ENCODE measurements around the gene TTC33. TPM values are rescaled to one million over a fixed set of nuclear protein-coding genes. Genes with fewer than 3 reads are reported as not detected.

The TTC33 gene
- total RNA-seq, 4 donors from 2014 or later: 11.7 to 22.0 (median 17.7) TPM

DNA sequence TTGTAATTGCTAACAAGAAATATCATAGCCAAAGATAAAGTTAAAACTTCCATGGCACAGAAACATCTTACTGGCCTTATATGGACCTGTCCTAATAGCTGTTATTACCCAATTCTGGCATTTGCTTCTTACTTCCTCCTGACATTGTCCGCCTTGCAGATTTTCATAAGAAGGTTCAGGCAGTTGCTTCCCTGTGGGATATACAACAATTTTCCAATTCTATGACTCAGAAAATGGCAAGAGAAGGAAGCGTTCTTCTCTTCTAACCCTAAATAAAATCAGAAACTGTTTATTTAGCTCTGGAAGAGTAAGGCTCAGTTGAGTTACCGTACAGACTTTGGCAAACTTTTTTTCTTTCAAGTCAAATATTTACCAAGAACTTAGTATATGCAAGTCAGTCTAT is 40.7 kb upstream of the TTC33 start:
- no peak for TF ChIP-seq CTCF (IDR thresholded peaks at IDR 0.05; ENCODE audit: low read depth)

DNA sequence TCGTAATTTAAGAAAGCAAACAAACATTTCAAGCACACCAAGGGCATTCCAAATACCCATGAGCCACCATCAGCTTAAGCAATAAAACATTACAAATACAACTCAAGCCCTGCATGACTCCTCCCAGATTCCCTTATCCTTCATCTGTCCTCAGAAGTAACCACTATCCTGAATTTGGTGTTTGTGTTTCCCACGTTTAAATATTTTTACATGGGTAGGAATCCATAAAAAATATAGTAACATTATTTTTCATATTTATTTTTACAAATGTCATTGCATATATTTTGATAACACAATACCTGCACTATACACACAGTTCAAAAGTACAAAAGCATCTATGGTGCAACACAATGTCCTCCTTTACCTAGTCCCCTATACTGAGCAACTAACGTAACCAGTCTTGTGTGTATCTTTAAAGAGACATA is 36.0 kb upstream of the TTC33 start:
- no peak for TF ChIP-seq CTCF (IDR thresholded peaks at IDR 0.05; ENCODE audit: low read depth)

DNA sequence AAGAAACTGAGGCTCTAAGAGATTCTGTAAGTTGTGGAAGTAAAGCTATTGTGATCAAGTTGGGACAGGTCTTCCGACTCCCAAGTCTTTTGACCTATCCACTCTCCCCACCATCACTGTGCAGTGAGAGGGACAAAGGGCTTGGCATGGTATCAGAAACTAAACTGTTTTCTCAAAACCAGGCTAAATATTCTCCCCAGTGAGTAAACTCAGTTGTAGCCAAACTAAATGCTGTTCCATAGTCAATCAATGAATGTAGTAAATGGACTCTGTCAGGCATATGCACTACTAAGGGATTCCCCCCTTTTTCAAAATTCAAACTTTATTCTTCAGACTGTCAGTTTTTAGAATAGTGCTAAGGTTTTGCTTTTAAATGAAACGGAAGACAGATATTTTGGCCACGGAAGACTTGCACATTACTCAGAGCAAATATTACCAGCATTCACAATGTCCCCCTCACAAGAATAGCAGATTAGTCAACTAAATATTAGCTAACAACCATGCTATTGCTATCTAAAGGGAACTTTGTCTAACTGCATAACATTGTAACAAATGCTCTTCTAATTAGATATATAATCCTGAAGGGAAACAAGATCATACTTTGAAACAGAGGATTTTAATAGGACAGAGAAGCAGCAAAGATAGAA is 35.3 kb upstream of the TTC33 start:
- no peak for TF ChIP-seq CTCF (IDR thresholded peaks at IDR 0.05; ENCODE audit: low read depth)

- TF ChIP-seq CTCF (IDR thresholded peaks at IDR 0.05; ENCODE audit: low read depth): no peak
These were observed 32.2 kb upstream of the TTC33 start for GRCh38 chr5:40787986-40788385.

- TF ChIP-seq CTCF (IDR thresholded peaks at IDR 0.05; ENCODE audit: low read depth): no peak
These were observed 29.2 kb upstream of the TTC33 start for GRCh38 chr5:40784916-40785315.

DNA sequence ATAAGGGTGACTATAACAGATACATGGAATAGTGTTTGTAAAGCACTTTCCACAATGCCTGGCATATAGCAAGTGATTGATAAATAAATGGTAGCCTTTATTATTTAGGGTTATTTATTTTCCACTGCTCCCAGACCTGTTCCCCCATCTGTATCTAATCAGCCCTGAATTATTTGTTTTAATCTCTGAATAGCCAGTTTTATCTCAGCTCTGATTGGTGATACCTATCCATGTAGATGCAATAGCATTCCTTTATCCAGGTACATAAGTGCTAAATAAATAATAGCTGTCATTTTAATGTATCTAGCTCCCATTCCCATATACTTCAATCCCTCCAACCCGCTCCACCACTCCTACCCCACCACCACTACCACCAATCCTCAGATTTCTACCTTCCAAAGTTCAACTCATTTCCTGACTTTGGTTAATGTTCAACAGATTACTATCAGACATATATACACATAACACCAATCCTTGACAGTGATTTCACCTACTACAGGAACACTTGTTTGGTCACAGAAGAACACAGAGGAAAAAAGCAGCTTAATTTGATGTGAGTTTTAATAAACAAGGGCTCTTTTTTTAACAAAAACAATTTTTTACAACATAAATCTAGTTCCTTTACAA is 28.4 kb upstream of the TTC33 start:
- no peak for TF ChIP-seq CTCF (IDR thresholded peaks at IDR 0.05; ENCODE audit: low read depth)

DNA sequence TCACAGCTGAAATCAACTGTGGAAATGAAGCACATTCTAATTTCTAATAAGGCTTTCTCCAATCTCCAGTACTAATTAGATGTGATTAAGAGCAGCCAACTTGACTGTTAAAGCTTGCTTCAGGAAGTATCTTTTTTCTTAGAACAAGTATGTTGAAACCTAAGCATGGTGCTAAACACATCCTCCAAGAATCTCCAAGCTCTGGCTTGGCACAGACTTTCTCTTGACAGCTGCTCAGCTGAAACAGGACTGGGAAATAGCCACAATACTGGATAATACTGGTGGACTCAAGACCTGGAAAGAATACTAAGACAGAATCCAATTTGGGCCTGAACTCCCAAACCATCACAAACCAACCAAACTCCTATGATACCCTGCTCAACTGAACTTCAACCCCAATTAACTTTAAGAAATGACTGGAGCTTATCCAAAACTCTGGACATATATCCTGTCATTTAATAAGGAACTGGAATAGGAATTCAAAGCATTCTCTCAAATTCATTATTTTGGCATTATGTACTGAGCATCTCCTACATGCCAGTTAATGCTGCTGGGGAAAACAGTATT is 26.2 kb upstream of the TTC33 start:
- no peak for TF ChIP-seq CTCF (IDR thresholded peaks at IDR 0.05; ENCODE audit: low read depth)

All from subcutaneous adipose tissue (tissue), 4 donors.